A673 (cell line): ENCODE data around the gene TBC1D16. TPM values are rescaled to one million over a fixed set of nuclear protein-coding genes. Genes with fewer than 3 reads are reported as not detected.

Source experiments
- BruUV-seq: library from RNA; stranded (reverse); fragments of 400-500 nt; replicated peaks from 2 replicates; lab custom pipeline; 2021; lab: Mats Ljungman, UMichigan
- CTCF ChIA-PET: fragments of 300-600 bp; sonication (Branson Sonifier 250); formaldehyde crosslinking; loops from one replicate; lab custom pipeline; 2022; ENCODE audit warnings: antibody characterized with exemption; lab: Charles Lee
- POLR2A ChIA-PET: fragments of 300-600 bp; sonication (Branson Sonifier 250); formaldehyde crosslinking; loops from one replicate; lab custom pipeline; 2022; ENCODE audit warnings: antibody characterized with exemption; ENCODE audit not compliant: low non-redundant PET; lab: Charles Lee
- DNase-seq: peaks from one replicate; pipeline ENCODE4 v3.0.0-alpha.2; 2015; ENCODE audit warnings: low spot score
- H3K27ac ChIP-seq: fragments of 200-600 bp; sonication (generic); 2 replicates; pipeline ENCODE4 v1.5.1; 2016; ENCODE audit warnings: mixed run types, low read depth, mild to moderate bottlenecking, mixed read lengths, antibody characterized with exemption, low read length; ENCODE audit not compliant: poor library complexity, severe bottlenecking
- H3K27me3 ChIP-seq: fragments of 200-600 bp; sonication (generic); replicated peaks from 2 replicates; pipeline ENCODE4 v1.6.1; 2017; ENCODE audit warnings: mixed run types, low read depth, mild to moderate bottlenecking, mixed read lengths, antibody characterized with exemption, low read length; ENCODE audit not compliant: insufficient read depth, poor library complexity
- H3K36me3 ChIP-seq: fragments of 200-600 bp; sonication (generic); 2 replicates; pipeline ENCODE4 v1.6.1; 2016; ENCODE audit warnings: mixed run types, mild to moderate bottlenecking, mixed read lengths, antibody characterized with exemption, low read length; ENCODE audit not compliant: insufficient read depth, poor library complexity, severe bottlenecking
- H3K4me1 ChIP-seq: fragments of 200-600 bp; sonication (generic); 2 replicates; pipeline ENCODE4 v1.6.1; 2017; ENCODE audit warnings: mixed run types, mild to moderate bottlenecking, mixed read lengths, antibody characterized with exemption, low read length; ENCODE audit not compliant: insufficient read depth, poor library complexity, severe bottlenecking
- H3K4me3 ChIP-seq: fragments of 200-600 bp; sonication (generic); 2 replicates; pipeline ENCODE4 v1.5.1; 2016; ENCODE audit warnings: low read depth, mixed run types, mild to moderate bottlenecking, mixed read lengths, low read length; ENCODE audit not compliant: poor library complexity, severe bottlenecking
- H3K9me3 ChIP-seq: fragments of 200-600 bp; sonication (generic); 2 replicates; pipeline ENCODE4 v1.6.1; 2016; ENCODE audit warnings: mixed run types, low read depth, mild to moderate bottlenecking, mixed read lengths, antibody characterized with exemption, low read length; ENCODE audit not compliant: poor library complexity, severe bottlenecking
- CTCF ChIP-seq: fragments of 300-800, 200-600 bp; sonication (generic); conservative IDR thresholded peaks from 2 replicates; pipeline ENCODE4 v1.5.1; 2017; ENCODE audit warnings: low read depth, mild to moderate bottlenecking, antibody characterized with exemption, low read length, moderate library complexity, mixed read lengths
- EZH2 ChIP-seq: fragments of 200-600 bp; sonication (generic); IDR thresholded peaks from 2 replicates; pipeline ENCODE4 v1.6.1; 2017; ENCODE audit warnings: borderline replicate concordance, low read depth, mild to moderate bottlenecking, mixed read lengths, antibody characterized with exemption, low read length; ENCODE audit not compliant: poor library complexity, severe bottlenecking
- intact Hi-C: fragments of 100-400 bp; cut with micrococcal nuclease; formaldehyde crosslinking; loops from one replicate; pipeline ENCODE4 v1.10.0; 2022; ENCODE audit not compliant: unreplicated experiment
- total RNA-seq: library from RNA; stranded (reverse); gene quantifications from 2 replicates; pipeline ENCODE4 v1.2.3, GENCODE V29; 2021

The TBC1D16 gene
- total RNA-seq, 1 experiment from 2014 or later, result 49.1 TPM

GRCh38 chr17:79939755-79940458 is 95.8 kb downstream of the TBC1D16 start:
- peaks cover 28% of the 10 kb centered on the region for H3K4me1 ChIP-seq
- ChIA-PET CTCF (no interaction called here), POLR2A (no interaction called here)
- intact Hi-C loops, result no loop called here
- H3K27ac ChIP-seq, result no peak overlapping the region
- TSS peak; percentile 34 for BruUV-seq
- no peak overlapping the region for H3K4me3 ChIP-seq
- TF ChIP-seq CTCF (no peak), EZH2 (no peak)
- no peaks in the 10 kb centered on the region for H3K9me3 ChIP-seq
- H3K27me3 ChIP-seq, result no peaks in the 10 kb centered on the region
- H3K36me3 ChIP-seq, result peaks cover 8% of the 10 kb centered on the region
- DNase-seq, result no peak

GRCh38 chr17:79939094-79939435 is 96.6 kb downstream of the TBC1D16 start:
- intact Hi-C loops, result no loop called here
- CTCF ChIA-PET, result no interaction called here

GRCh38 chr17:79938336-79939093 is 97.2 kb downstream of the TBC1D16 start:
- CTCF ChIA-PET, result no interaction called here
- Histone ChIP-seq H3K4me1 (peaks cover 39% of the 10 kb centered on the region), H3K27me3 (no peaks in the 10 kb centered on the region), H3K36me3 (no peaks in the 10 kb centered on the region), H3K27ac (no peak overlapping the region), H3K4me3 (no peak overlapping the region), H3K9me3 (no peaks in the 10 kb centered on the region)
- POLR2A ChIA-PET, result no interaction called here
- intact Hi-C loops, result no loop called here
- TF ChIP-seq CTCF, result no peak
- no peak for TF ChIP-seq EZH2
- no TSS peak for BruUV-seq
- DNase-seq, result no peak

More at GRCh38 chr17:79939094-79939435, 96.6 kb downstream of the TBC1D16 start:
- peaks cover 5% of the 10 kb centered on the region for H3K36me3 ChIP-seq
- TF ChIP-seq CTCF (no peak), EZH2 (no peak)
- H3K4me3 ChIP-seq, result no peak overlapping the region
- no TSS peak for BruUV-seq
- no peak for DNase-seq
- H3K9me3 ChIP-seq, result no peaks in the 10 kb centered on the region
- no peaks in the 10 kb centered on the region for H3K27me3 ChIP-seq
- POLR2A ChIA-PET, result no interaction called here
- H3K27ac ChIP-seq, result no peak overlapping the region
- peaks cover 33% of the 10 kb centered on the region for H3K4me1 ChIP-seq
